Heart left ventricle (tissue), 16 donors: ENCODE measurements around the gene EIF3A. TPM values are rescaled to one million over a fixed set of nuclear protein-coding genes. Genes with fewer than 3 reads are reported as not detected.

ENCODE experiments used
- ATAC-seq, 4 donors: fragments of 200-7000 bp; cut with Tn5 transposase; one replicate each; pipeline ENCODE4 v1.9.1; 2020 to 2022; ENCODE audit warnings: moderate library complexity in 4 of 4, mild to moderate bottlenecking in 3 of 4, moderate number of reproducible peaks in 1 of 4
- DNase-seq, 5 donors: peaks; one replicate each; pipeline ENCODE4 v3.0.0-alpha.2; 2020
- H3K27ac ChIP-seq, 12 donors: fragments of 200-600 bp; sonication (generic) in 4 of 12; one replicate each; pipeline versions ENCODE4 v1.5.0 to v1.8.0; 2016 to 2022; ENCODE audit warnings: mild to moderate bottlenecking in 2 of 12
- H3K27me3 ChIP-seq, 9 donors: fragments of 200-600 bp; sonication (generic) in 2 of 9; one replicate each; pipeline versions ENCODE4 v1.5.1 to v1.8.0; 2016 to 2022; ENCODE audit warnings: mild to moderate bottlenecking in 3 of 9
- H3K36me3 ChIP-seq, 9 donors: fragments of 200-600 bp; sonication (generic) in 2 of 9; one replicate each; pipeline versions ENCODE4 v1.5.0 to v1.8.0; 2018 to 2022; ENCODE audit warnings: mild to moderate bottlenecking in 2 of 9
- H3K4me1 ChIP-seq, 12 donors: fragments of 200-600 bp; sonication (generic) in 4 of 12; one replicate each; pipeline versions ENCODE4 v1.5.0 to v1.8.0; 2016 to 2022; ENCODE audit warnings: mild to moderate bottlenecking in 3 of 12
- H3K4me3 ChIP-seq, 12 donors: fragments of 200-600 bp; sonication (generic) in 4 of 12; one replicate each; pipeline versions ENCODE4 v1.5.0 to v1.8.0; 2017 to 2022; ENCODE audit warnings: mild to moderate bottlenecking in 9 of 12, moderate library complexity in 4 of 12
- H3K9me3 ChIP-seq, 12 donors: fragments of 200-600 bp; sonication (generic) in 4 of 12; one replicate each; pipeline versions ENCODE4 v1.5.0 to v1.8.0; 2016 to 2022; ENCODE audit warnings: mild to moderate bottlenecking in 1 of 12
- POLR2A ChIP-seq, 2 donors: fragments of 450-650 bp; IDR thresholded peaks; one replicate each; pipeline ENCODE4 v1.6.1; 2017; ENCODE audit warnings: antibody characterized with exemption in 2 of 2, mild to moderate bottlenecking in 2 of 2, moderate library complexity in 2 of 2
- WGBS, 4 donors: extraction: QIAGEN DNeasy Blood & Tissue Kit in 2 of 4; methylation state at CpG; one replicate each; pipeline versions ENCODE4 v1.1.5 to v1.1.7; 2013 to 2018; 5-methylcytosine and 5-hydroxymethylcytosine counted together
- intact Hi-C, 10 donors: fragments of 100-400 bp; cut with DNase I; formaldehyde crosslinking; loops; one replicate each; pipeline versions ENCODE4 v1.11.1 to v1.14.2; 2022
- polyA plus RNA-seq, 2 donors: library from polyadenylated mRNA; stranded (reverse); fragments of 200-250 nt; gene quantifications; one replicate each; pipeline ENCODE4 v1.2.3, GENCODE V29; 2013
- total RNA-seq, 9 donors: library from RNA; depleted of rRNA in 2 of 9; stranded (reverse); fragments of >200 nt in 2 of 9; fragmentation: NEBNext Ultra II Directional in 3 of 9; extraction: Animal tissue kit (Norgen Biotek cat#: 25700) in 3 of 9; gene quantifications; one replicate each; pipeline versions ENCODE4 v1.1.0 to v1.2.4, GENCODE V29; 2016 to 2023
- TF ChIP-seq, protein P1 (sequence below), 12 donors: fragments of 200-600 bp; sonication (generic) in 4 of 12; IDR thresholded peaks; one replicate each; pipeline versions ENCODE4 v1.5.0 to v1.8.0; 2018 to 2022; ENCODE audit warnings: antibody characterized with exemption in 12 of 12, mild to moderate bottlenecking in 5 of 12
- donor health status: ischemic (EF 13 %, LVEDD 7.1; RV severe dilation, severe dysfunction).
- donor health status: healthy with polysubstance abuse.
- donor health status: DM: no; HTN: yes; CAD: no.
- donor health status: DM: no; HTN: no; CAD: no.
- donor health status: ischemic (EF 25% LVEDD 6.9; RV normal size, moderate dysfunction).
- donor health status: ischemic (EF 25% LVEDD 5.7; RV mildly dilated, moderate dysfunction).
- donor health status: healthy.
- donor health status: DM: yes; HTN: yes; CAD: no.
- donor health status: ischemic (EF 35%, LVEDD 5.7; RV mildly dilated, moderate dysfunction).
- donor health status: nonischemic (EF 11% LVEDD 7.7; RV severe dilation, severe dysfunction).
- donor health status: DM: yes; HTN: yes; CAD: no.
- donor health status: PGD.
- donor health status: ischemic (EF 29% LVEDD 5.4; RV normal size, mild dysfunction).
- donor health status: nonischemic (EF 23%, LVEDD 6.1; RV moderate dilation, normal function).

The EIF3A gene
- total and polyA plus RNA-seq, 11 donors: 41.9 to 143 (median 103) TPM

DNA sequence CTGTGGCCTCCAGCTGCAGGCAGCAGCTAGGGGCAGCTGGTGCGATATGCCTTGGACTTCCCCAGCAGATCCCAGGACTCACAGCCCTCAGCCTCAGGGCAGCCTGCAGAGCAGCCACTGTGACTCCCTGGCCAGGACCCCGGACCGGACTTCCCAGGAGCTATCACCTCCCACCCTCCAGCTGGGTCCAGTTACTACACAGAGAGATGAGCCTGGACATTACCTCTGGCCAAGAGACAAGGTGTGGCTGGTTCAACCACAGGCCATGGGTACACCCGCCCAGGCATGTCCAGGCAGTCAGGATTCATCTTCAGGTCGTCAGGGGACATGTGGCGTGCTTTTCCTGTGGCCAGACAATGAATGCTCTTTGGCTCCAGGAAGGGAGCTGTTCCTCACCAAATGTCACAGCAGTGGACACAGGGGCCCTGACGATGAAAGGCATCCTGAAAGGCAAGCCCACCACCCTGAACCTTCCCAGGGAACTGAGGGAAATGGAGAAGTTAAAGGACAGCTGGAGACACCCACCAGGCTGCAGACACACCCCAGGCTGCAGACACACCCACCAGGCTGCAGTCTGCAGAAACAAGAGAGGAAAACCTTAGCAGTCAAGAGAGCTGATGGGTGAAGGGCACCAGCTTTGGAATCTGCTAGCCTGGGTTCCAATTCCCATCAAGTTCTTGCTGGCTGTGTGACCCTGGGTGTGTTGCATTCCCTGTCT is 76.9 kb downstream of the EIF3A start:
- peak in 1 of 4 donors; percentile 9 for ATAC-seq
- H3K27ac ChIP-seq: no peak overlapping the region
- intact Hi-C loops: no loop called here

DNA sequence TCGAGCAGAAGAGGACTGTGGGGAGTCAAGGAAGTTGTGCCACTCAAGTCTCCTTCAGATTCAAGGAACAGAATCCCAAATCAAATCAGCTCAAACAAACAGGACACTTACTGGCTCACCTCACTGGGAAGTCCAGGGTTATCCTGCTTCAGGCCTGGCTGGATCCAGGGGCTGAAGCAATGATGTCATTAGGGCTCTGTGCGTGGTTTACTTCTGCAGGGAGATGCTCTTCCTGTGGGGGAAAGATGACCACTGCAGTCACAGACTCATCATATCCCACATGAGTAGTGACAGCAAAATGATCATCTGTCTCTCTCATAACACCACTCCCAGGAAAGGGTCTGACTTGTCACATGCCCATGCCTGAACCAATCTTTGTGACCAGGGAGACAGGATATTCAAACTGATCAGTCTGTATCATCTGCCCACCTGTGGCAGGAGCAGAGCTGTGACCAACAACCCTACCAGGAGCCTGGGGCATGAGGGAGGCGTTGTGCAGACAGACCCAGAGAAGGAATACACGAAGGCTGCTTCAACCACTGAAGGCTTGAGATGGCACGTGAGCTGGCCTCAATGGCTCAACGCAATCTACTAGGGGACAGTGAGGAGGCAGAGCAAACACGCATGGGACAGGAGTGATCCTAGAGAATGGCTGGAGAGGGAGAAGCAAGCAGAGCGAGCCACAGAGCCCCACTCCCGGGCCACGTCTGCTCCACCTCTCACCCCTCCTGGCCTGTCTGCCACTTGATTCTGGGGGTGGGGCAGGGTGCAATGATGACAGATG is 78.7 kb downstream of the EIF3A start:
- peaks cover 0 to 6% (median 0%) of the 10 kb centered on the region in 12 donors for H3K4me1 ChIP-seq
- ATAC-seq (no peak), DNase-seq (no peak)
- no peaks in the 10 kb centered on the region for H3K36me3 ChIP-seq
- no peak overlapping the region for H3K27ac ChIP-seq
- TF ChIP-seq, protein P1, sequence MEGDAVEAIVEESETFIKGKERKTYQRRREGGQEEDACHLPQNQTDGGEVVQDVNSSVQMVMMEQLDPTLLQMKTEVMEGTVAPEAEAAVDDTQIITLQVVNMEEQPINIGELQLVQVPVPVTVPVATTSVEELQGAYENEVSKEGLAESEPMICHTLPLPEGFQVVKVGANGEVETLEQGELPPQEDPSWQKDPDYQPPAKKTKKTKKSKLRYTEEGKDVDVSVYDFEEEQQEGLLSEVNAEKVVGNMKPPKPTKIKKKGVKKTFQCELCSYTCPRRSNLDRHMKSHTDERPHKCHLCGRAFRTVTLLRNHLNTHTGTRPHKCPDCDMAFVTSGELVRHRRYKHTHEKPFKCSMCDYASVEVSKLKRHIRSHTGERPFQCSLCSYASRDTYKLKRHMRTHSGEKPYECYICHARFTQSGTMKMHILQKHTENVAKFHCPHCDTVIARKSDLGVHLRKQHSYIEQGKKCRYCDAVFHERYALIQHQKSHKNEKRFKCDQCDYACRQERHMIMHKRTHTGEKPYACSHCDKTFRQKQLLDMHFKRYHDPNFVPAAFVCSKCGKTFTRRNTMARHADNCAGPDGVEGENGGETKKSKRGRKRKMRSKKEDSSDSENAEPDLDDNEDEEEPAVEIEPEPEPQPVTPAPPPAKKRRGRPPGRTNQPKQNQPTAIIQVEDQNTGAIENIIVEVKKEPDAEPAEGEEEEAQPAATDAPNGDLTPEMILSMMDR (IDR thresholded peaks at IDR 0.05): no peak
- no peak for TF ChIP-seq POLR2A (IDR thresholded peaks at IDR 0.05)
- intact Hi-C loops: no loop called here
- H3K9me3 ChIP-seq: no peaks in the 10 kb centered on the region
- H3K4me3 ChIP-seq: no peak overlapping the region
- 84 to 89% (median 88%) methylated on average over 10 of the region's 10 CpGs for WGBS, 4 donors
- no peaks in the 10 kb centered on the region for H3K27me3 ChIP-seq

More for the DNA sequence above, 76.9 kb downstream of the EIF3A start:
- no peak for TF ChIP-seq POLR2A (IDR thresholded peaks at IDR 0.05)
- TF ChIP-seq, protein P1 (IDR thresholded peaks at IDR 0.05): no peak
- Histone ChIP-seq H3K9me3 (no peaks in the 10 kb centered on the region), H3K4me1 (peaks cover 0 to 9% (median 2%) of the 10 kb centered on the region in 12 donors), H3K36me3 (no peaks in the 10 kb centered on the region), H3K27me3 (no peaks in the 10 kb centered on the region), H3K4me3 (no peak overlapping the region)
- 53 to 73% (median 65%) methylated on average over 6 to 7 of the region's 7 CpGs for WGBS, 4 donors
- DNase-seq: no peak

DNA sequence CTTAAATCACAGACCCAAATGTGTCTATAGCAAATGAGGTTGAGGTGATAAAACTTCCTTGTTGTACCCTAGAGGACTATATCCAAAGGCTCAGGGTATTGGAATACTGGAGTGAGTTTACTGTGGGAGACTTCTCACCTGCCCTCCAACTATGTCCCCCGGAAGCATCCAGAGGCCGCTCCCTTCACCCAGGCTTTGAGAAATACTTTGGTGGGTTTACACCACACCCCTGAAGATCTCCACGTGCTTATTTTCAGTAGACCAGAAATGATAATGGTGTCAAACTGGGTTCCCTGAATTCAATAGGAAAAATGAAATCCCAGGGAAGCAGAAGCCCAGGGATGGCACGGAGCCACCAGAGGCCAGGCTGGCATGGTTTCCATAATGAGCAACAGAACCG is 82.4 kb downstream of the EIF3A start:
- no peak overlapping the region for H3K4me3 ChIP-seq

DNA sequence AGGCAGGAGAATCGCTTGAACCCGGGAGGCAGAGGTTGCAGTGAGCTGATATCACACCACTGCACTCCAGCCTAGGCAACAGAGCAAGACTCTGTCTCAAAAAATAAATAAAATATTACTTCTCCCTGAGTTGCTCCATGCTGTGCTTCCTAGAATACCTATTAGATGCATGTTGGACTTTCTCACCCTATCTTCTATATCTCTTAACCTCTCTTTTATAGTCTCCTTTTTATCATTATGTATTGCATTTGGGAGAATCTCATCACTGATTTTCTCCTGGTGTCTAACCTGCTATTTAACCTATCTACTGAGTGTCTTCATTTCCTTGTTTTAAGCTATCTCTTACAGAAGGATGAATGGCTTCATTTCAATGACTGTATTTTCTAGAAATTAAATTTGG is 83.2 kb downstream of the EIF3A start:
- intact Hi-C loops: no loop called here
- no peak overlapping the region for H3K27ac ChIP-seq
- DNase-seq: no peak
- no peaks in the 10 kb centered on the region for H3K27me3 ChIP-seq
- H3K9me3 ChIP-seq: no peaks in the 10 kb centered on the region
- H3K36me3 ChIP-seq: no peaks in the 10 kb centered on the region
- no peaks in the 10 kb centered on the region for H3K4me1 ChIP-seq
- H3K4me3 ChIP-seq: no peak overlapping the region
- WGBS, 4 donors: 86 to 100% (median 92%) methylated on average over 2 of the region's 2 CpGs
- TF ChIP-seq POLR2A (IDR thresholded peaks at IDR 0.05): no peak
- TF ChIP-seq, protein P1 (IDR thresholded peaks at IDR 0.05): no peak
- no peak for ATAC-seq

More for the DNA sequence above, 82.4 kb downstream of the EIF3A start:
- no peak overlapping the region for H3K27ac ChIP-seq
- TF ChIP-seq, protein P1 (IDR thresholded peaks at IDR 0.05): no peak
- no peaks in the 10 kb centered on the region for H3K27me3 ChIP-seq
- ATAC-seq: no peak
- no peaks in the 10 kb centered on the region for H3K9me3 ChIP-seq
- no peaks in the 10 kb centered on the region for H3K36me3 ChIP-seq
- DNase-seq: no peak
- 70 to 94% (median 92%) methylated on average over 5 of the region's 5 CpGs for WGBS, 4 donors
- intact Hi-C loops: no loop called here
- no peaks in the 10 kb centered on the region for H3K4me1 ChIP-seq
